CD14-positive monocyte (primary cell): ENCODE results near the gene PTPRN2. TPM values are rescaled to one million over a fixed set of nuclear protein-coding genes. Genes with fewer than 3 reads are reported as not detected.
"Not testable (repeated sequence)": the region's sequence is repeated elsewhere in the genome, so short reads cannot be mapped to it uniquely, and the experiment has no call there.

Source experiments
- DNase-seq, 3 donors: peaks; one replicate each; pipeline ENCODE4 v3.0.0-alpha.2; 2011 to 2022
- H2AFZ ChIP-seq: 2 replicates; pipeline ENCODE4 v1.6.0; 2012; ENCODE audit warnings: mild to moderate bottlenecking, low read depth, low read length, inconsistent platforms; ENCODE audit not compliant: insufficient read depth, poor library complexity, severe bottlenecking
- H3K27ac ChIP-seq, 2 donors: 1 replicate in 1 of 2; 2 replicates in 1 of 2; pipeline ENCODE4 v1.5.1; 2012 to 2013; ENCODE audit warnings: low read length in 2 of 2, control low read depth in 1 of 2, inconsistent platforms in 1 of 2, low read depth in 1 of 2, mild to moderate bottlenecking in 1 of 2
- H3K27me3 ChIP-seq, 2 donors: one replicate each; pipeline versions ENCODE4 v1.6.0 to v1.6.1; 2011 to 2013; ENCODE audit warnings: low read length in 2 of 2; ENCODE audit not compliant: control insufficient read depth in 2 of 2, insufficient read depth in 2 of 2
- H3K36me3 ChIP-seq, 2 donors: replicated peaks in 1 of 2; 1 replicate in 1 of 2; 2 replicates in 1 of 2; pipeline versions ENCODE4 v1.5.1 to v1.6.1; 2012 to 2013; ENCODE audit warnings: low read length in 2 of 2, control low read depth in 1 of 2, inconsistent platforms in 1 of 2, mild to moderate bottlenecking in 1 of 2; ENCODE audit not compliant: insufficient read depth in 2 of 2, control insufficient read depth in 1 of 2
- H3K4me1 ChIP-seq, 2 donors: 1 replicate in 1 of 2; 2 replicates in 1 of 2; pipeline versions ENCODE4 v1.5.1 to v1.6.1; 2012 to 2013; ENCODE audit warnings: low read length in 2 of 2, control low read depth in 1 of 2, inconsistent platforms in 1 of 2, mild to moderate bottlenecking in 1 of 2, moderate library complexity in 1 of 2; ENCODE audit not compliant: insufficient read depth in 2 of 2, control insufficient read depth in 1 of 2
- H3K4me2 ChIP-seq: replicated peaks from 2 replicates; pipeline ENCODE3; 2012; ENCODE audit warnings: low read length, moderate library complexity, mild to moderate bottlenecking; ENCODE audit not compliant: poor library complexity, severe bottlenecking; ENCODE audit errors: extremely low read depth
- H3K4me3 ChIP-seq, 3 experiments: fragments of 200-600 bp in 1 of 3; sonication (generic) in 1 of 3; replicated peaks in 1 of 3; 1 replicate in 2 of 3; 2 replicates in 1 of 3; pipeline ENCODE4 v1.5.1; 2011 to 2013; ENCODE audit warnings: low read length in 3 of 3, mild to moderate bottlenecking in 3 of 3, control low read depth in 2 of 3, low read depth in 2 of 3, inconsistent platforms in 1 of 3, moderate library complexity in 1 of 3
- H3K79me2 ChIP-seq: 2 replicates; pipeline ENCODE4 v1.6.0; 2012; ENCODE audit warnings: mild to moderate bottlenecking, control low read depth, inconsistent platforms, low read length, moderate library complexity; ENCODE audit not compliant: insufficient read depth
- H3K9ac ChIP-seq: 2 replicates; pipeline ENCODE4 v1.6.0; 2017; ENCODE audit warnings: low read length, mild to moderate bottlenecking; ENCODE audit not compliant: insufficient read depth, poor library complexity, severe bottlenecking
- H3K9me3 ChIP-seq, 2 donors: replicated peaks in 1 of 2; 1 replicate in 1 of 2; 2 replicates in 1 of 2; pipeline versions ENCODE4 v1.5.1 to v1.6.1; 2012 to 2013; ENCODE audit warnings: low read length in 2 of 2, control low read depth in 1 of 2; ENCODE audit not compliant: control insufficient read depth in 1 of 2, insufficient read depth in 1 of 2
- H4K20me1 ChIP-seq: 2 replicates; pipeline ENCODE4 v1.6.0; 2012; ENCODE audit warnings: mild to moderate bottlenecking, low read length, control low read depth, moderate library complexity; ENCODE audit not compliant: insufficient read depth
- H3K27ac Mint-ChIP-seq, 7 donors: one replicate each; pipeline ENCODE4 v1.8.0; 2020; ENCODE audit warnings: mild to moderate bottlenecking in 7 of 7, mixed read lengths in 7 of 7, moderate library complexity in 6 of 7, inconsistent platforms in 2 of 7
- H3K27me3 Mint-ChIP-seq, 3 donors: one replicate each; pipeline ENCODE4 v1.8.0; 2021 to 2022; ENCODE audit warnings: low read depth in 3 of 3, mild to moderate bottlenecking in 3 of 3, mixed read lengths in 3 of 3, moderate library complexity in 3 of 3, inconsistent platforms in 1 of 3
- H3K36me3 Mint-ChIP-seq, 2 donors: one replicate each; pipeline ENCODE4 v1.8.0; 2020; ENCODE audit warnings: mixed read lengths in 2 of 2, inconsistent platforms in 1 of 2, mild to moderate bottlenecking in 1 of 2
- H3K4me1 Mint-ChIP-seq: one replicate; pipeline ENCODE4 v1.8.0; 2020; ENCODE audit warnings: mild to moderate bottlenecking, mixed read lengths
- H3K4me3 Mint-ChIP-seq, 2 donors: one replicate each; pipeline ENCODE4 v1.8.0; 2020; ENCODE audit warnings: mild to moderate bottlenecking in 2 of 2, mixed read lengths in 2 of 2, moderate library complexity in 1 of 2
- H3K9me3 Mint-ChIP-seq, 7 donors: one replicate each; pipeline ENCODE4 v1.8.0; 2020 to 2022; ENCODE audit warnings: mixed read lengths in 7 of 7, mild to moderate bottlenecking in 6 of 7, moderate library complexity in 6 of 7, inconsistent platforms in 2 of 7
- WGBS: methylation state at CpG from one replicate; pipeline ENCODE4 v1.1.5; 2013; ENCODE audit warnings: missing lambda C conversion rate; ENCODE audit not compliant: insufficient coverage; 5-methylcytosine and 5-hydroxymethylcytosine counted together
- intact Hi-C, 2 donors: fragments of 100-400 bp; cut with micrococcal nuclease; formaldehyde crosslinking; loops; one replicate each; pipeline versions ENCODE4 v1.15.0 to v1.15.1; 2023
- polyA plus RNA-seq, 3 donors: library from polyadenylated mRNA; depleted of rRNA in 1 of 3; unstranded in 2 of 3; stranded (reverse) in 1 of 3; fragments of 300-500 nt in 2 of 3; fragments of >200 nt in 1 of 3; fragmentation: Illumina TruSeq in 2 of 3; gene quantifications; 1 replicate in 2 of 3; 2 replicates in 1 of 3; pipeline ENCODE4 v1.2.3, GENCODE V29; 2012 to 2021
- TF ChIP-seq, protein P1 (sequence below): fragments of 200-600 bp; IDR thresholded peaks from one replicate; pipeline ENCODE4 v1.8.0; 2022; ENCODE audit warnings: antibody characterized with exemption, mild to moderate bottlenecking

PTPRN2 gene
- polyA plus RNA-seq, 3 donors: 0.25 to 1.4 (median 0.97) TPM

DNA sequence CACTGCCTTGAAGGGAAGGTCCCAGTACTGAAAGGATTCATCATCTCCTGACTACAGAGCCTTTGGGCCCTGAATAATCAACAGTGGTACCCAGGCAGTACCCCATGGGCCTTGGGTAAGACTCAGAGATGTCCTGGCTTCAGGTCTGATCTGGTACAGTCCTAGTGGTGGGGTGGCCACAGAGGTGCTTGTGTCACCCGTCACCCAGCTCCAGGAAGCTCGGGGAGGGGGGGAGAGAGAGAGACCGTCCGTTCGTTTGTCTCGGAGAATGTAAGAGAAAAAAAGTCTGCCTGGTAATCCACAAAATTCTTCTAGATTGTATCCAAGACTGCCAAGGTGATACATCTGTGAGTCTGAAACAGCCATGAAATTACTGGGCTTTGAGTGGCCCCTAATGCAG is 381.3 kb downstream of the PTPRN2 start:
- no CpG with 5 or more reads among the region's 6 CpGs for WGBS
- no peak overlapping the region for H3K9ac ChIP-seq
- Mint-ChIP-seq H3K36me3 (no peaks in the 10 kb centered on the region), H3K4me3 (no peak overlapping the region), H3K9me3 (peaks cover 7 to 28% (median 10%) of the 10 kb centered on the region in 7 donors), H3K27ac (no peak overlapping the region), H3K4me1 (no peaks in the 10 kb centered on the region), H3K27me3 (peaks cover 0 to 16% (median 3%) of the 10 kb centered on the region in 3 donors)
- TF ChIP-seq, protein P1, sequence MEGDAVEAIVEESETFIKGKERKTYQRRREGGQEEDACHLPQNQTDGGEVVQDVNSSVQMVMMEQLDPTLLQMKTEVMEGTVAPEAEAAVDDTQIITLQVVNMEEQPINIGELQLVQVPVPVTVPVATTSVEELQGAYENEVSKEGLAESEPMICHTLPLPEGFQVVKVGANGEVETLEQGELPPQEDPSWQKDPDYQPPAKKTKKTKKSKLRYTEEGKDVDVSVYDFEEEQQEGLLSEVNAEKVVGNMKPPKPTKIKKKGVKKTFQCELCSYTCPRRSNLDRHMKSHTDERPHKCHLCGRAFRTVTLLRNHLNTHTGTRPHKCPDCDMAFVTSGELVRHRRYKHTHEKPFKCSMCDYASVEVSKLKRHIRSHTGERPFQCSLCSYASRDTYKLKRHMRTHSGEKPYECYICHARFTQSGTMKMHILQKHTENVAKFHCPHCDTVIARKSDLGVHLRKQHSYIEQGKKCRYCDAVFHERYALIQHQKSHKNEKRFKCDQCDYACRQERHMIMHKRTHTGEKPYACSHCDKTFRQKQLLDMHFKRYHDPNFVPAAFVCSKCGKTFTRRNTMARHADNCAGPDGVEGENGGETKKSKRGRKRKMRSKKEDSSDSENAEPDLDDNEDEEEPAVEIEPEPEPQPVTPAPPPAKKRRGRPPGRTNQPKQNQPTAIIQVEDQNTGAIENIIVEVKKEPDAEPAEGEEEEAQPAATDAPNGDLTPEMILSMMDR: no peak
- H4K20me1 ChIP-seq: no peaks in the 10 kb centered on the region
- H3K79me2 ChIP-seq: no peaks in the 10 kb centered on the region
- intact Hi-C loops: no loop called here
- H3K4me2 ChIP-seq: no peak overlapping the region
- no peaks in the 10 kb centered on the region for H3K36me3 ChIP-seq
- no peaks in the 10 kb centered on the region for H3K4me1 ChIP-seq
- no peak overlapping the region for H3K4me3 ChIP-seq
- H3K27ac ChIP-seq: no peak overlapping the region
- H3K9me3 ChIP-seq: peaks cover 12 to 22% of the 10 kb centered on the region in 2 donors
- DNase-seq: no peak
- no peak overlapping the region for H2AFZ ChIP-seq
- no peaks in the 10 kb centered on the region for H3K27me3 ChIP-seq

DNA sequence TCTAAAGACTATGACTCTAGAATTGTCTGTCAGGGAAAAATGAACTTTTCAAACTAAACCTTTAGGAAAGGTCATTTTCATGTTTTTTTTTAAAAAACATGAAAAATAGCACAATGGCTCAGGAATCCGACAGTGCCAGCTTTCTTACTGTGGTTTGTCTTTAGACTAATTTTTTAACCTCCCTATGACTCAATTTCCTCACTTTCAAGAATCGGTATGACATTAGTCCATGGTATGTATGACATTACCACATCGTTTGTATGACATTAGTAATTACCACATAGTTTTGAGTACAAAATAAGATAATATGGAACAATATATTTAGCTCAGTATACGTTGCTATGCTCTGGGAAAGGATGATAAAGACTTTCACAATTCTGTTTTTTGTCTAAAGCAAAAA is 383.2 kb downstream of the PTPRN2 start:
- Histone ChIP-seq H3K27me3 (no peaks in the 10 kb centered on the region), H3K4me1 (no peaks in the 10 kb centered on the region), H3K9me3 (peaks cover 14 to 22% of the 10 kb centered on the region in 2 donors), H3K9ac (no peak overlapping the region), H3K36me3 (no peaks in the 10 kb centered on the region), H3K27ac (no peak overlapping the region), H2AFZ (no peak overlapping the region), H4K20me1 (no peaks in the 10 kb centered on the region), H3K4me3 (no peak overlapping the region), H3K79me2 (no peaks in the 10 kb centered on the region), H3K4me2 (no peak overlapping the region)
- no peaks in the 10 kb centered on the region for H3K4me1 Mint-ChIP-seq
- DNase-seq: no peak
- no peak overlapping the region for H3K27ac Mint-ChIP-seq
- H3K27me3 Mint-ChIP-seq: peaks cover 0 to 16% (median 3%) of the 10 kb centered on the region in 3 donors
- H3K9me3 Mint-ChIP-seq: peaks cover 2 to 24% (median 12%) of the 10 kb centered on the region in 7 donors
- TF ChIP-seq, protein P1: no peak
- intact Hi-C loops: no loop called here
- no peaks in the 10 kb centered on the region for H3K36me3 Mint-ChIP-seq
- no CpG with 5 or more reads among the region's 4 CpGs for WGBS
- H3K4me3 Mint-ChIP-seq: no peak overlapping the region

DNA sequence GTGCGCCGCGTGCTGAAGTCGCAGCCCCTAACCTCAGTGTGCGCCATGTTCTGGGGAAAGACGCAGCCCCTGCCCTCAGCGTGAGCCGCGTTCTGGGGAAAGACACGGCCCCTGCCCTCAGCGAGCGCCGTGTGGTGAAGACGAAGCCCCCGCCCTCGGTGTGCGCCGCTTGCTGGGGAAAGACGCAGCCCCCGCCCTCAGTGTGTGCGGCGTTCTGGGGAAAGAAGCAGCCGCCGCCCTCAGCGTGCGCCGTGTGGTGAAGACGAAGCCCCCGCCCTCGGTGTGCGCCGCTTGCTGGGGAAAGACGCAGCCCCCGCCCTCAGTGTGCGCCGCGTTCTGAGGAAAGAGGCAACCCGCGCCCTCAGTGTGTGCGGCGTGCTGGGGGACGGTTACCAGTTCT is 383.7 kb downstream of the PTPRN2 start:
- H3K27me3 Mint-ChIP-seq: peaks cover 0 to 16% (median 3%) of the 10 kb centered on the region in 3 donors

More for the DNA sequence above, 383.7 kb downstream of the PTPRN2 start:
- intact Hi-C loops, H3K27me3 ChIP-seq, H3K79me2 ChIP-seq, H3K4me1 ChIP-seq, H3K27ac ChIP-seq, H3K4me3 ChIP-seq, H3K4me1 Mint-ChIP-seq, H3K4me2 ChIP-seq, H3K9ac ChIP-seq, H3K36me3 Mint-ChIP-seq, DNase-seq, H3K36me3 ChIP-seq, H3K27ac Mint-ChIP-seq, H4K20me1 ChIP-seq, H2AFZ ChIP-seq, H3K4me3 Mint-ChIP-seq: not testable (repeated sequence)
- 19% methylated on average over 42 of the region's 42 CpGs for WGBS
- peaks cover 19 to 22% of the 10 kb centered on the region in 2 donors for H3K9me3 ChIP-seq
- peaks cover 4 to 23% (median 11%) of the 10 kb centered on the region in 7 donors for H3K9me3 Mint-ChIP-seq
